Uterus (tissue), 2 donors: ENCODE results near the gene ARHGEF1.

ENCODE experiments used
- POLR2A ChIP-seq, 2 donors: fragments of 450-650 bp; IDR thresholded peaks; one replicate each; pipeline ENCODE4 v1.6.1; 2016; ENCODE audit warnings: antibody characterized with exemption in 2 of 2, mild to moderate bottlenecking in 1 of 2, moderate library complexity in 1 of 2
- TF ChIP-seq, protein P1 (sequence below), 4 experiments: fragments of 200-600 bp in 2 of 4; fragments of 450-650 bp in 2 of 4; sonication (generic) in 2 of 4; IDR thresholded peaks; one replicate each; pipeline ENCODE4 v1.5.1; 2016 to 2019; ENCODE audit warnings: antibody characterized with exemption in 4 of 4, mild to moderate bottlenecking in 2 of 4, moderate library complexity in 1 of 4

DNA sequence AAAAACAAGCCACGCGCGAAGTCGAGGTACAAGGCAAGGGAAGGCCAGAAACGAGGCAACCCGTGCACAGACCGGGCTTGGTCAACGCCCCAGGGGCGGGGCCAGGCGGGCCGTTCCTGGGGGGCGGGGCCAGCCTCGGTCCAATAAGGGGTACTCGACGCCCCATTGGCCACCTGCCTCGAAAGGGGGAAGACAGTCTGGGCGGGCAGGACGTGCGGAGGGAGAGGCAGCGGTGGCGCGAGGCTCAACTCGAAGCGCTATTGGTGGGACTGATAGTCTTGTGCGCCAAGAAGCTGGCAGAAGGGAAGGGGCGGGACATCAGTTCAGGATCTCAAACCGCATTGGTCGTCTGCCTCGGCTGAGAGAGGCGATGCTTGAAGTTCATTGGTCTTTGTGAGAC is 38.4 kb upstream of the ARHGEF1 start, which contains the start of gene LYPD4:
- TF ChIP-seq POLR2A (IDR thresholded peaks at IDR 0.05) = no peak
- TF ChIP-seq, protein P1, sequence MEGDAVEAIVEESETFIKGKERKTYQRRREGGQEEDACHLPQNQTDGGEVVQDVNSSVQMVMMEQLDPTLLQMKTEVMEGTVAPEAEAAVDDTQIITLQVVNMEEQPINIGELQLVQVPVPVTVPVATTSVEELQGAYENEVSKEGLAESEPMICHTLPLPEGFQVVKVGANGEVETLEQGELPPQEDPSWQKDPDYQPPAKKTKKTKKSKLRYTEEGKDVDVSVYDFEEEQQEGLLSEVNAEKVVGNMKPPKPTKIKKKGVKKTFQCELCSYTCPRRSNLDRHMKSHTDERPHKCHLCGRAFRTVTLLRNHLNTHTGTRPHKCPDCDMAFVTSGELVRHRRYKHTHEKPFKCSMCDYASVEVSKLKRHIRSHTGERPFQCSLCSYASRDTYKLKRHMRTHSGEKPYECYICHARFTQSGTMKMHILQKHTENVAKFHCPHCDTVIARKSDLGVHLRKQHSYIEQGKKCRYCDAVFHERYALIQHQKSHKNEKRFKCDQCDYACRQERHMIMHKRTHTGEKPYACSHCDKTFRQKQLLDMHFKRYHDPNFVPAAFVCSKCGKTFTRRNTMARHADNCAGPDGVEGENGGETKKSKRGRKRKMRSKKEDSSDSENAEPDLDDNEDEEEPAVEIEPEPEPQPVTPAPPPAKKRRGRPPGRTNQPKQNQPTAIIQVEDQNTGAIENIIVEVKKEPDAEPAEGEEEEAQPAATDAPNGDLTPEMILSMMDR (IDR thresholded peaks at IDR 0.05) = no peak
